Measurements from ENCODE around the gene C1orf174. TPM values are rescaled to one million over a fixed set of nuclear protein-coding genes. Genes with fewer than 3 reads are reported as not detected.

The C1orf174 gene
- total RNA-seq, 4 donors from 2014 or later: 12.7 to 22.6 (median 17.7) TPM

GRCh38 chr1:3908886-3909517 lies 8.9 kb upstream of the C1orf174 start:
- 81 to 85% methylated on average over 17 of the region's 17 CpGs for WGBS, 2 donors
- intact Hi-C loops (cut with DNase I; ENCODE audit: low total_unique reads): no loop called here
- no peak for TF ChIP-seq POLR2A (IDR thresholded peaks at IDR 0.05)
- TF ChIP-seq CTCF (IDR thresholded peaks at IDR 0.05): no peak
- H3K4me3 ChIP-seq (ENCODE audit: low read depth, poor library complexity, severe bottlenecking): no peak overlapping the region
- no peak for DNase-seq (ENCODE audit: low spot score in 2 of 2)

GRCh38 chr1:3907621-3908165 lies 7.6 kb upstream of the C1orf174 start:
- TF ChIP-seq POLR2A (IDR thresholded peaks at IDR 0.05): no peak
- TF ChIP-seq CTCF (IDR thresholded peaks at IDR 0.05): no peak
- 72 to 85% methylated on average over 22 of the region's 22 CpGs for WGBS, 2 donors
- intact Hi-C loops (cut with DNase I; ENCODE audit: low total_unique reads): no loop called here
- H3K4me3 ChIP-seq (ENCODE audit: low read depth, poor library complexity, severe bottlenecking): no peak overlapping the region
- DNase-seq (ENCODE audit: low spot score in 2 of 2): no peak

- no peak for TF ChIP-seq POLR2A (IDR thresholded peaks at IDR 0.05)
- no peak for TF ChIP-seq CTCF (IDR thresholded peaks at IDR 0.05)
- no peak overlapping the region for H3K4me3 ChIP-seq (ENCODE audit: low read depth, poor library complexity, severe bottlenecking)
- DNase-seq (ENCODE audit: low spot score in 2 of 2): no peak
- WGBS, 2 donors: 46 to 68% methylated on average over 12 to 22 of the region's 22 CpGs
- intact Hi-C loops (cut with DNase I; ENCODE audit: low total_unique reads): no loop called here
These were observed 7.0 kb upstream of the C1orf174 start for GRCh38 chr1:3907031-3907534.

- TF ChIP-seq POLR2A (IDR thresholded peaks at IDR 0.05): no peak
- no peak for TF ChIP-seq CTCF (IDR thresholded peaks at IDR 0.05)
- WGBS, 2 donors: 90 to 93% methylated on average over 11 of the region's 11 CpGs
- H3K4me3 ChIP-seq (ENCODE audit: low read depth, poor library complexity, severe bottlenecking): no peak overlapping the region
- no peak for DNase-seq (ENCODE audit: low spot score in 2 of 2)
- intact Hi-C loops (cut with DNase I; ENCODE audit: low total_unique reads): no loop called here
These were observed 6.6 kb upstream of the C1orf174 start for GRCh38 chr1:3906672-3907020.

GRCh38 chr1:3905953-3906671 lies 6.0 kb upstream of the C1orf174 start:
- intact Hi-C loops (cut with DNase I; ENCODE audit: low total_unique reads): no loop called here
- no peak overlapping the region for H3K4me3 ChIP-seq (ENCODE audit: low read depth, poor library complexity, severe bottlenecking)
- DNase-seq (ENCODE audit: low spot score in 2 of 2): no peak
- no peak for TF ChIP-seq CTCF (IDR thresholded peaks at IDR 0.05)
- no peak for TF ChIP-seq POLR2A (IDR thresholded peaks at IDR 0.05)
- WGBS, 2 donors: 71 to 78% methylated on average over 18 of the region's 18 CpGs
